IMR-90 (cell line): ENCODE data around the gene UBA1. TPM values are rescaled to one million over a fixed set of nuclear protein-coding genes. Genes with fewer than 3 reads are reported as not detected.

Source experiments
- ATAC-seq: fragments of 200-7000 bp; cut with Tn5 transposase; 2 replicates; pipeline ENCODE4 v1.9.1; 2020; ENCODE audit warnings: low read depth, mild to moderate bottlenecking, moderate library complexity
- BruUV-seq: library from RNA; stranded (reverse); fragments of 400-500 nt; replicated peaks from 2 replicates; lab custom pipeline; 2021; lab: Mats Ljungman, UMichigan
- CTCF ChIA-PET: fragments of 300-600 bp; formaldehyde crosslinking; extraction: SDS; loops from one replicate; lab custom pipeline; 2021; ENCODE audit warnings: antibody characterized with exemption; lab: Yijun Ruan, JAX
- POLR2A ChIA-PET: fragments of 300-600 bp; sonication (Branson Sonifier 250); formaldehyde crosslinking; loops from one replicate; lab custom pipeline; 2022; ENCODE audit warnings: antibody characterized with exemption; ENCODE audit not compliant: unreplicated experiment; lab: Charles Lee
- DNase-seq: peaks from one replicate; pipeline ENCODE4 v3.0.0; 2013
- H2AFZ ChIP-seq: replicated peaks from 2 replicates; pipeline ENCODE3; 2013; ENCODE audit warnings: low read length, mild to moderate bottlenecking; ENCODE audit not compliant: poor library complexity
- H2AK5ac ChIP-seq: 2 replicates; pipeline ENCODE4 v1.6.1; 2013; ENCODE audit warnings: low read depth, low read length, inconsistent platforms
- H2AK9ac ChIP-seq: replicated peaks from 2 replicates; pipeline ENCODE3; 2013; ENCODE audit warnings: mild to moderate bottlenecking, low read depth, low read length, moderate library complexity; ENCODE audit not compliant: poor library complexity
- H2BK120ac ChIP-seq: 2 replicates; pipeline ENCODE4 v1.6.1; 2013; ENCODE audit warnings: low read depth, low read length, inconsistent platforms
- H2BK15ac ChIP-seq: 3 replicates; pipeline ENCODE4 v1.6.1; 2013; ENCODE audit warnings: low read depth, low read length, inconsistent platforms
- H2BK20ac ChIP-seq: 2 replicates; pipeline ENCODE4 v1.6.1; 2013; ENCODE audit warnings: low read depth, mild to moderate bottlenecking, inconsistent platforms, low read length, moderate library complexity
- H2BK5ac ChIP-seq: 2 replicates; pipeline ENCODE4 v1.6.1; 2013; ENCODE audit warnings: mild to moderate bottlenecking, low read depth, low read length, inconsistent platforms; ENCODE audit not compliant: poor library complexity, severe bottlenecking
- H3K14ac ChIP-seq: replicated peaks from 2 replicates; pipeline ENCODE4 v1.6.1; 2013; ENCODE audit warnings: low read depth, low read length, inconsistent platforms
- H3K18ac ChIP-seq: 2 replicates; pipeline ENCODE4 v1.6.1; 2013; ENCODE audit warnings: low read depth, low read length, control low read depth
- H3K23ac ChIP-seq: 2 replicates; pipeline ENCODE4 v1.6.1; 2013; ENCODE audit warnings: low read depth, low read length, inconsistent platforms
- H3K27ac ChIP-seq: 2 replicates; pipeline ENCODE4 v1.5.1; 2013; ENCODE audit warnings: mild to moderate bottlenecking, control low read depth, low read length; ENCODE audit not compliant: insufficient read depth
- H3K27me3 ChIP-seq: 2 replicates; pipeline ENCODE4 v1.6.1; 2013; ENCODE audit warnings: low read length; ENCODE audit not compliant: control insufficient read depth, insufficient read depth
- H3K36me3 ChIP-seq: 2 replicates; pipeline ENCODE4 v1.6.1; 2013; ENCODE audit warnings: low read length, mixed read lengths; ENCODE audit not compliant: control insufficient read depth, insufficient read depth
- H3K4ac ChIP-seq: 2 replicates; pipeline ENCODE4 v1.6.1; 2013; ENCODE audit warnings: low read depth, low read length, inconsistent platforms
- H3K4me1 ChIP-seq: 2 replicates; pipeline ENCODE4 v1.6.1; 2013; ENCODE audit warnings: low read length, mixed read lengths; ENCODE audit not compliant: control insufficient read depth, insufficient read depth
- H3K4me2 ChIP-seq: 2 replicates; pipeline ENCODE4 v1.6.1; 2013; ENCODE audit warnings: low read depth, mild to moderate bottlenecking, control low read depth, low read length, moderate library complexity
- H3K4me3 ChIP-seq: 2 replicates; pipeline ENCODE4 v1.5.1; 2013; ENCODE audit warnings: low read depth, mild to moderate bottlenecking, control low read depth, low read length, moderate library complexity; ENCODE audit not compliant: insufficient read depth
- H3K56ac ChIP-seq: 2 replicates; pipeline ENCODE4 v1.6.1; 2013; ENCODE audit warnings: low read length, inconsistent platforms; ENCODE audit not compliant: insufficient read depth; ENCODE audit errors: extremely low read depth
- H3K79me1 ChIP-seq, 2 experiments: 2 replicates each; pipeline ENCODE4 v1.6.1; 2013; ENCODE audit warnings: low read length in 2 of 2, inconsistent platforms in 1 of 2, low read depth in 1 of 2
- H3K9ac ChIP-seq: 2 replicates; pipeline ENCODE4 v1.6.1; 2013; ENCODE audit warnings: low read depth, low read length, control low read depth
- H3K9me1 ChIP-seq: 2 replicates; pipeline ENCODE4 v1.6.1; 2013; ENCODE audit warnings: low read length, inconsistent platforms; ENCODE audit not compliant: insufficient read depth
- H3K9me3 ChIP-seq: 2 replicates; pipeline ENCODE4 v1.6.1; 2013; ENCODE audit warnings: low read length; ENCODE audit not compliant: control insufficient read depth, insufficient read depth
- H4K20me1 ChIP-seq: 2 replicates; pipeline ENCODE4 v1.6.1; 2013; ENCODE audit warnings: low read length, inconsistent platforms; ENCODE audit not compliant: insufficient read depth
- H4K5ac ChIP-seq: 2 replicates; pipeline ENCODE4 v1.6.1; 2013; ENCODE audit warnings: mild to moderate bottlenecking, low read depth, low read length, control low read depth
- H4K8ac ChIP-seq, 2 experiments: 2 replicates each; pipeline ENCODE4 v1.6.1; 2013; ENCODE audit warnings: low read depth in 2 of 2, low read length in 2 of 2, control low read depth in 1 of 2, inconsistent platforms in 1 of 2
- H4K91ac ChIP-seq: 2 replicates; pipeline ENCODE4 v1.6.1; 2013; ENCODE audit warnings: low read depth, low read length, inconsistent platforms; ENCODE audit not compliant: insufficient read depth
- FOS ChIP-seq: fragments of 150-350 bp; IDR thresholded peaks from 2 replicates; pipeline ENCODE4 v1.6.1; 2016; ENCODE audit warnings: low read depth, low read length
- MAFK ChIP-seq: IDR thresholded peaks from 2 replicates; pipeline ENCODE4 v1.6.1; 2012; ENCODE audit warnings: low read depth, low read length, improper control_type of control experiment
- MXI1 ChIP-seq: IDR thresholded peaks from 2 replicates; pipeline ENCODE4 v1.6.1; 2012; ENCODE audit warnings: low read depth, mild to moderate bottlenecking, low read length, moderate library complexity, borderline replicate concordance
- POLR2A ChIP-seq: IDR thresholded peaks from 2 replicates; pipeline ENCODE4 v1.6.1; 2012; ENCODE audit warnings: mild to moderate bottlenecking, low read depth, low read length
- RCOR1 ChIP-seq: IDR thresholded peaks from 2 replicates; pipeline ENCODE4 v1.6.1; 2012; ENCODE audit warnings: mild to moderate bottlenecking, low read length, improper control_type of control experiment; ENCODE audit not compliant: insufficient replicate concordance
- WGBS, 2 experiments: methylation state at CpG; one replicate each; pipeline versions ENCODE4 v1.1.5 to v1.1.7; 2013; ENCODE audit warnings: missing lambda C conversion rate in 2 of 2; ENCODE audit not compliant: insufficient read length in 1 of 2; ENCODE audit errors: extremely low coverage in 2 of 2; 5-methylcytosine and 5-hydroxymethylcytosine counted together
- dilution Hi-C: fragments of 300-500 bp; cut with HindIII; formaldehyde crosslinking; loops from one replicate; pipeline ENCODE4 v1.14.3; 2018; ENCODE audit warnings: low sequenced_read_pairs; ENCODE audit not compliant: unreplicated experiment
- in situ Hi-C: fragments of 300-500 bp; cut with MboI; formaldehyde crosslinking; loops from 3 replicates; pipeline ENCODE4 v1.14.3; 2019; ENCODE audit warnings: low sequenced_read_pairs, inconsistent platforms, mixed read lengths
- intact Hi-C: fragments of 100-400 bp; cut with micrococcal nuclease; formaldehyde crosslinking; loops from 2 replicates; pipeline ENCODE4 v1.10.0; 2022
- polyA plus RNA-seq, 3 experiments: library from polyadenylated mRNA; depleted of rRNA; stranded (reverse); fragments of >200 nt; gene quantifications; 2 replicates each; pipeline ENCODE4 v1.2.3, GENCODE V29; 2012; ENCODE audit warnings: low replicate concordance in 1 of 3
- total RNA-seq: library from RNA; depleted of rRNA; stranded (reverse); fragments of >200 nt; gene quantifications from 2 replicates; pipeline ENCODE4 v1.2.3, GENCODE V29; 2012

UBA1 gene
- total and polyA plus RNA-seq, 2 of the 4 experiments (the other 2 are of a cell fraction): 299 to 343 TPM

GRCh38 chrX:47208108-47208507 lies 14.5 kb downstream of the UBA1 start:
- H2BK5ac ChIP-seq: no peak overlapping the region
- H3K9me1 ChIP-seq: no peaks in the 10 kb centered on the region
- H3K27me3 ChIP-seq: no peaks in the 10 kb centered on the region; the same call in 1 of the 2 replicates
- in situ Hi-C loops (loop anchor here (25.0 kb wide), 1 partner anchor 429 kb away; the partner anchor contains the start of gene CFP), intact Hi-C loops (no loop called here), dilution Hi-C loops (no loop called here)
- H3K27ac ChIP-seq: no peak overlapping the region
- no peaks in the 10 kb centered on the region for H3K4me1 ChIP-seq
- ATAC-seq (no peak), DNase-seq (no peak)
- no peak overlapping the region for H2AFZ ChIP-seq
- H2AK5ac ChIP-seq: no peak overlapping the region
- H3K18ac ChIP-seq: no peak overlapping the region
- no peak overlapping the region for H3K56ac ChIP-seq
- H3K4ac ChIP-seq: no peak overlapping the region
- ChIA-PET POLR2A (no interaction called here), CTCF (no interaction called here)
- TF ChIP-seq FOS (no peak), MXI1 (no peak), RCOR1 (no peak), MAFK (no peak), POLR2A (no peak)
- H4K5ac ChIP-seq: no peak overlapping the region
- no peak overlapping the region for H3K4me3 ChIP-seq
- H2BK120ac ChIP-seq: no peak overlapping the region
- peaks cover 82% of the 10 kb centered on the region for H3K36me3 ChIP-seq
- no peak overlapping the region for H3K9ac ChIP-seq
- no peak overlapping the region for H4K8ac ChIP-seq
- H3K9me3 ChIP-seq: no peaks in the 10 kb centered on the region
- no peak overlapping the region for H3K14ac ChIP-seq
- H2AK9ac ChIP-seq: no peak overlapping the region
- H3K23ac ChIP-seq: no peak overlapping the region
- no peak overlapping the region for H4K91ac ChIP-seq
- BruUV-seq: no TSS peak
- H4K20me1 ChIP-seq: peaks cover 50% of the 10 kb centered on the region
- peaks cover 7 to 33% of the 10 kb centered on the region in 2 experiments; a peak in 3 of 4 replicates for H3K79me1 ChIP-seq
- H2BK15ac ChIP-seq: no peak overlapping the region
- H2BK20ac ChIP-seq: no peak overlapping the region
- no CpG with 5 or more reads among the region's 12 CpGs for whole genome bisulfite sequencing, 2 experiments
- H3K4me2 ChIP-seq: no peak overlapping the region
